K562 (cell line): ENCODE results near the gene NEK3. TPM values are rescaled to one million over a fixed set of nuclear protein-coding genes. Genes with fewer than 3 reads are reported as not detected.
A peak's percentile ranks its signal among the peaks of the same experiment; 100 is the strongest.

Source experiments
- C11orf30 ChIP-seq: fragments of 450-650 bp; IDR thresholded peaks from 2 replicates; pipeline ENCODE4 v1.6.1; 2016; ENCODE audit warnings: low read depth, mild to moderate bottlenecking
- EHMT2 ChIP-seq: fragments of 450-650 bp; IDR thresholded peaks from 2 replicates; pipeline ENCODE4 v1.6.1; 2018; ENCODE audit warnings: antibody characterized with exemption
- EZH2 ChIP-seq: IDR thresholded peaks from 2 replicates; pipeline ENCODE4 v1.6.1; 2012; ENCODE audit warnings: low read depth, mild to moderate bottlenecking, inconsistent platforms, low read length, borderline replicate concordance
- HNRNPK ChIP-seq: fragments of 200-400 bp; formaldehyde crosslinking; IDR thresholded peaks from one replicate; pipeline ENCODE4 v1.6.1; 2018; ENCODE audit warnings: mild to moderate bottlenecking, low read depth, low read length; ENCODE audit not compliant: poor library complexity, severe bottlenecking
- PATZ1 ChIP-seq: fragments of 250-450 bp; sonication (Bioruptor Pico); IDR thresholded peaks from 2 replicates; pipeline ENCODE4 v1.5.0; 2020; ENCODE audit warnings: mild to moderate bottlenecking, borderline replicate concordance
- SAP30 ChIP-seq: fragments of 200-600 bp; sonication (generic); IDR thresholded peaks from 2 replicates; pipeline ENCODE4 v1.6.1; 2012; ENCODE audit warnings: borderline replicate concordance, low read depth, mild to moderate bottlenecking, moderate library complexity, low read length, control low read depth, inconsistent platforms; ENCODE audit not compliant: insufficient read depth, poor library complexity, severe bottlenecking
- TOE1 ChIP-seq, 2 experiments: fragments of 450-650 bp in 1 of 2; sonication (generic) in 1 of 2; formaldehyde crosslinking in 1 of 2; IDR thresholded peaks; 2 replicates each; pipeline versions ENCODE4 v1.7.1 to v1.8.0; 2016 to 2022; ENCODE audit warnings: borderline replicate concordance in 2 of 2, mild to moderate bottlenecking in 2 of 2, antibody characterized with exemption in 1 of 2, inconsistent platforms in 1 of 2, low read depth in 1 of 2, missing genetic modification reagents in 1 of 2, moderate library complexity in 1 of 2
- TSC22D4 ChIP-seq: fragments of 450-650 bp; IDR thresholded peaks from 2 replicates; pipeline ENCODE4 v1.6.1; 2016; ENCODE audit warnings: missing genetic modification characterization, missing biosample characterization, control low read depth
- ZBTB34 ChIP-seq: fragments of 250-450 bp; sonication (Bioruptor Pico); IDR thresholded peaks from 2 replicates; pipeline ENCODE4 v1.8.0; 2021; ENCODE audit warnings: mild to moderate bottlenecking, moderate library complexity
- ZFP91 ChIP-seq: sonication (generic); formaldehyde crosslinking; IDR thresholded peaks from 2 replicates; pipeline ENCODE4 v1.8.0; 2022; ENCODE audit warnings: mild to moderate bottlenecking, missing genetic modification reagents
- ZNF583 ChIP-seq: fragments of 250-450 bp; sonication (Bioruptor Pico); IDR thresholded peaks from 2 replicates; pipeline ENCODE4 v1.4.0; 2020
- polyA plus RNA-seq, 8 experiments: library from polyadenylated mRNA; depleted of rRNA in 4 of 8; stranded (reverse) in 5 of 8; unstranded in 3 of 8; fragments of >200 nt; fragmentation: Nextera tagmentation in 2 of 8; fragmentation: Illumina TruSeq in 1 of 8; extraction: Ambion mirVana in 2 of 8; extraction: Trizol in 1 of 8; gene quantifications; 2 replicates each; pipeline versions ENCODE4 v1.2.1 to v1.2.3, GENCODE V29; 2011 to 2014; ENCODE audit warnings: inconsistent platforms in 1 of 8, missing spikeins in 1 of 8
- total RNA-seq, 7 experiments: library from RNA; depleted of rRNA in 6 of 7; stranded (reverse); fragments of >200 nt in 6 of 7; fragmentation: Illumina TruSeq in 2 of 7; extraction: Trizol in 2 of 7; gene quantifications; 2 replicates each; pipeline versions ENCODE4 v1.2.1 to v1.2.3, GENCODE V29; 2011 to 2021; ENCODE audit warnings: low replicate concordance in 1 of 7

The NEK3 gene
- total and polyA plus RNA-seq, 9 of the 15 experiments (the other 6 are each of a cell fraction or from before 2014, with no cell fraction given) = 6.2 to 11.0 (median 9.3) TPM

- TF ChIP-seq TOE1 (IDR thresholded peaks at IDR 0.05; ENCODE audit: borderline replicate concordance) (no peak), TOE1 (CRISPR knock-in tag; IDR thresholded peaks at IDR 0.05; ENCODE audit: borderline replicate concordance, low read depth) (no peak), PATZ1 (CRISPR knock-in tag) (no peak), TSC22D4 (no peak), SAP30 (no peak), C11orf30 (peak; percentile 82), HNRNPK (no peak), EHMT2 (no peak), ZBTB34 (no peak), EZH2 (no peak), ZNF583 (CRISPR knock-in tag) (no peak), ZFP91 (CRISPR knock-in tag) (no peak)
These were observed 22.6 kb downstream of the NEK3 start (continued) for GRCh38 chr13:52136763-52137162.
